ENCODE measurements around the gene CCL11. TPM values are rescaled to one million over a fixed set of nuclear protein-coding genes. Genes with fewer than 3 reads are reported as not detected.

Gene CCL11
- total RNA-seq, 1 donor, result not detected

- H3K9me3 ChIP-seq (ENCODE audit: low read depth, low read length), result no peaks in the 10 kb centered on the region
- peaks cover 2% of the 10 kb centered on the region for H3K27me3 ChIP-seq (ENCODE audit: insufficient read depth, low read length)
- no peak overlapping the region for H3K4me3 ChIP-seq (ENCODE audit: low read length)
- no peaks in the 10 kb centered on the region for H3K4me1 ChIP-seq (ENCODE audit: insufficient read depth, low read length)
These were observed 2.0 kb upstream of the CCL11 start for GRCh38 chr17:34283571-34283970.

GRCh38 chr17:34287875-34288274, 2.3 kb downstream of the CCL11 start:
- Histone ChIP-seq H3K9me3 (ENCODE audit: low read depth, low read length) (no peaks in the 10 kb centered on the region), H3K4me1 (ENCODE audit: insufficient read depth, low read length) (no peaks in the 10 kb centered on the region), H3K4me3 (ENCODE audit: low read length) (no peak overlapping the region), H3K27me3 (ENCODE audit: insufficient read depth, low read length) (peaks cover 2% of the 10 kb centered on the region)

GRCh38 chr17:34290586-34290985, 5.0 kb downstream of the CCL11 start:
- Histone ChIP-seq H3K4me3 (ENCODE audit: low read length) (no peak overlapping the region), H3K4me1 (ENCODE audit: insufficient read depth, low read length) (no peaks in the 10 kb centered on the region), H3K27me3 (ENCODE audit: insufficient read depth, low read length) (no peaks in the 10 kb centered on the region), H3K9me3 (ENCODE audit: low read depth, low read length) (no peaks in the 10 kb centered on the region)

- Histone ChIP-seq H3K4me3 (ENCODE audit: low read length) (no peak overlapping the region), H3K4me1 (ENCODE audit: insufficient read depth, low read length) (no peaks in the 10 kb centered on the region), H3K9me3 (ENCODE audit: low read depth, low read length) (no peaks in the 10 kb centered on the region), H3K27me3 (ENCODE audit: insufficient read depth, low read length) (no peaks in the 10 kb centered on the region)
These were observed 6.3 kb downstream of the CCL11 start for GRCh38 chr17:34291721-34292348.

- no peaks in the 10 kb centered on the region for H3K9me3 ChIP-seq (ENCODE audit: low read depth, low read length)
- H3K4me3 ChIP-seq (ENCODE audit: low read length), result no peak overlapping the region
- no peaks in the 10 kb centered on the region for H3K27me3 ChIP-seq (ENCODE audit: insufficient read depth, low read length)
- peaks cover 18% of the 10 kb centered on the region for H3K4me1 ChIP-seq (ENCODE audit: insufficient read depth, low read length)
These were observed 13.5 kb downstream of the CCL11 start for GRCh38 chr17:34299027-34299426.

- H3K4me1 ChIP-seq (ENCODE audit: insufficient read depth, low read length), result peaks cover 18% of the 10 kb centered on the region
- H3K9me3 ChIP-seq (ENCODE audit: low read depth, low read length), result no peaks in the 10 kb centered on the region
- no peak overlapping the region for H3K4me3 ChIP-seq (ENCODE audit: low read length)
- H3K27me3 ChIP-seq (ENCODE audit: insufficient read depth, low read length), result no peaks in the 10 kb centered on the region
These were observed 14.5 kb downstream of the CCL11 start for GRCh38 chr17:34299956-34300577.

- no peaks in the 10 kb centered on the region for H3K9me3 ChIP-seq (ENCODE audit: low read depth, low read length)
- no peaks in the 10 kb centered on the region for H3K27me3 ChIP-seq (ENCODE audit: insufficient read depth, low read length)
- H3K4me1 ChIP-seq (ENCODE audit: insufficient read depth, low read length), result peaks cover 18% of the 10 kb centered on the region
- H3K4me3 ChIP-seq (ENCODE audit: low read length), result no peak overlapping the region
These were observed 15.3 kb downstream of the CCL11 start for GRCh38 chr17:34300652-34301370.

- Histone ChIP-seq H3K9me3 (ENCODE audit: low read depth, low read length) (no peaks in the 10 kb centered on the region), H3K27me3 (ENCODE audit: insufficient read depth, low read length) (no peaks in the 10 kb centered on the region), H3K4me3 (ENCODE audit: low read length) (no peak overlapping the region), H3K4me1 (ENCODE audit: insufficient read depth, low read length) (peaks cover 29% of the 10 kb centered on the region)
These were observed 16.4 kb downstream of the CCL11 start for GRCh38 chr17:34301986-34302385.

- H3K9me3 ChIP-seq (ENCODE audit: low read depth, low read length), result no peaks in the 10 kb centered on the region
- H3K4me3 ChIP-seq (ENCODE audit: low read length), result no peak overlapping the region
- no peaks in the 10 kb centered on the region for H3K27me3 ChIP-seq (ENCODE audit: insufficient read depth, low read length)
- peaks cover 36% of the 10 kb centered on the region for H3K4me1 ChIP-seq (ENCODE audit: insufficient read depth, low read length)
These were observed 17.1 kb downstream of the CCL11 start for GRCh38 chr17:34302636-34303035.

GRCh38 chr17:34303606-34304005, 18.1 kb downstream of the CCL11 start:
- Histone ChIP-seq H3K4me3 (ENCODE audit: low read length) (no peak overlapping the region), H3K4me1 (ENCODE audit: insufficient read depth, low read length) (peaks cover 44% of the 10 kb centered on the region), H3K27me3 (ENCODE audit: insufficient read depth, low read length) (no peaks in the 10 kb centered on the region), H3K9me3 (ENCODE audit: low read depth, low read length) (no peaks in the 10 kb centered on the region)

- Histone ChIP-seq H3K27me3 (ENCODE audit: insufficient read depth, low read length) (no peaks in the 10 kb centered on the region), H3K4me3 (ENCODE audit: low read length) (no peak overlapping the region), H3K9me3 (ENCODE audit: low read depth, low read length) (no peaks in the 10 kb centered on the region), H3K4me1 (ENCODE audit: insufficient read depth, low read length) (peaks cover 43% of the 10 kb centered on the region)
These were observed 19.5 kb downstream of the CCL11 start for GRCh38 chr17:34305061-34305460.

GRCh38 chr17:34305606-34306005, 20.1 kb downstream of the CCL11 start:
- no peaks in the 10 kb centered on the region for H3K27me3 ChIP-seq (ENCODE audit: insufficient read depth, low read length)
- H3K9me3 ChIP-seq (ENCODE audit: low read depth, low read length), result no peaks in the 10 kb centered on the region
- peaks cover 43% of the 10 kb centered on the region for H3K4me1 ChIP-seq (ENCODE audit: insufficient read depth, low read length)
- H3K4me3 ChIP-seq (ENCODE audit: low read length), result no peak overlapping the region

GRCh38 chr17:34306466-34306865, 20.9 kb downstream of the CCL11 start:
- Histone ChIP-seq H3K4me1 (ENCODE audit: insufficient read depth, low read length) (peaks cover 43% of the 10 kb centered on the region), H3K9me3 (ENCODE audit: low read depth, low read length) (no peaks in the 10 kb centered on the region), H3K4me3 (ENCODE audit: low read length) (no peak overlapping the region), H3K27me3 (ENCODE audit: insufficient read depth, low read length) (peaks cover 4% of the 10 kb centered on the region)

- Histone ChIP-seq H3K27me3 (ENCODE audit: insufficient read depth, low read length) (peaks cover 4% of the 10 kb centered on the region), H3K4me1 (ENCODE audit: insufficient read depth, low read length) (peaks cover 41% of the 10 kb centered on the region), H3K4me3 (ENCODE audit: low read length) (no peak overlapping the region), H3K9me3 (ENCODE audit: low read depth, low read length) (no peaks in the 10 kb centered on the region)
These were observed 21.6 kb downstream of the CCL11 start for GRCh38 chr17:34307110-34307509.

GRCh38 chr17:34308371-34308770, 22.8 kb downstream of the CCL11 start:
- no peaks in the 10 kb centered on the region for H3K9me3 ChIP-seq (ENCODE audit: low read depth, low read length)
- no peak overlapping the region for H3K4me3 ChIP-seq (ENCODE audit: low read length)
- peaks cover 35% of the 10 kb centered on the region for H3K4me1 ChIP-seq (ENCODE audit: insufficient read depth, low read length)
- H3K27me3 ChIP-seq (ENCODE audit: insufficient read depth, low read length), result peaks cover 6% of the 10 kb centered on the region

Measured in mononuclear cell (primary cell).